ACHN (cell line): ENCODE measurements around the gene DPEP1.
A peak's percentile ranks its signal among the peaks of the same experiment; 100 is the strongest.
"Not testable (repeated sequence)": the region's sequence is repeated elsewhere in the genome, so short reads cannot be mapped to it uniquely, and the experiment has no call there.

Source experiments
- DNase-seq: peaks from one replicate; pipeline ENCODE4 v3.0.0-alpha.2; 2015
- in situ Hi-C: cut with HindIII; loops from 2 replicates; pipeline ENCODE4 v1.10.0; 2017; ENCODE audit warnings: low sequenced_read_pairs, low pct_ligation_motif_present, low pct_unique_long_range_greater_than_20kb

Gene DPEP1

DNA sequence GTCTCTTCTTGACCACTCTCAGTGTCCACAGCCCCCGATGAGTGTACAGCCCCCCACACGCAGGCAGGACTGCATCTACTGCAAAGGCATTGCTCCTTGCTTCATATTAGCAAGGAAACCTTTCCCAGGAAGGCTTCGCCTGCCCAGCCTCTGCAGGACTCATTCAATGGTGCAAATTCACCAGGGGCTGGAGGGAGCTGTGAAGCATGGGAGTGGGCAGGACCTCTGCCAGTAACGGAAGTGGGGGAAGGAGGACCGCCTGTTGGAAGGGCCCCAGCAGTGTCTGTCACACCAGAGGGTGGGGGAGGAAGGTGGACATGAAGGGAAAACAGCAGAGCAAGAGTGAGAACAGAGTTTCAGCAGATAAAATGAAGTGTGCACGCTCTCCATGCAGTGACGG, 46.7 kb downstream of the DPEP1 start:
- in situ Hi-C loops: no loop called here
- no peak for DNase-seq

GRCh38 chr16:89661215-89661614, 47.8 kb downstream of the DPEP1 start:
- DNase-seq: no peak
- in situ Hi-C loops: no loop called here

- in situ Hi-C loops, DNase-seq: not testable (repeated sequence)
Measured at GRCh38 chr16:89664238-89664637, 50.8 kb downstream of the DPEP1 start.

DNA sequence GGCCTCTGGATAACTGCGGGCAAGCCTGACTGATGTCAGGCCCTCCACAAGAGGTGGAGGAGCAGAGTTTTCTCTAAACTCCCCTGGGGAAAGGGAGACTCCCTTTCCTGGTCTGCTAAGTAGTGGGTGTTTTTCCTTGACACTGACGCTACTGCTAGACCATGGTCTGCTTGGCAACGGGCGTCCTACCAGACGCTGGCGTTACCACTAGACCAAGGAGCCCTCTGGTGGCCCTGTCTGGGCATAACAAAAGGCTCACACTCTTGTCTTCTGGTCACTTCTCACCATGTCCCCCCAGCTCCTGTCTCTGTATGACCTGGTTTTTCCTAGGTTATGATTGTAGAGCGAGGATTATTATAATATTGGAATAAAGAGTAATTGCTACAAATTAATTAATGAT, 53.6 kb downstream of the DPEP1 start:
- DNase-seq: peak; percentile 64
- in situ Hi-C loops: not testable (repeated sequence)

- DNase-seq: peak; percentile 32
- in situ Hi-C loops: no loop called here
Measured at GRCh38 chr16:89667633-89668032, 54.2 kb downstream of the DPEP1 start.

DNA sequence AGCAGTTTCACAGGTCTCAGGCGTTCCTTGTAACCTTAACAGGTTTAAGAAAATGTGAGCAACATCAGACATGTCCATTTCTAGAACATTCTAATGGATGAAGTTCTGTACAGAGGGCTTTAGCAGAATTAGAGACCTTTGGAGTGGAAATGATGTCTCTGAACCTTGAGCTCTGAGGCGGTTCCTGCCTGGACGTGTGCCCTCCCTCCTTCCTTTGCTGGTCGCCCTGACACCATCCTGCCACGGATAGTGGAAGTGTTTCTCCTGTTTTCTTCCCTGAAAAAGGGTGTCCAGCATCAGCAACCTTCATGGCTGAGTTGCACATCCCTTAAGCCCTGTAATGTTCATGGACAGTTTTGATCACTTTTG, 55.3 kb downstream of the DPEP1 start:
- in situ Hi-C loops: no loop called here
- no peak for DNase-seq

DNA sequence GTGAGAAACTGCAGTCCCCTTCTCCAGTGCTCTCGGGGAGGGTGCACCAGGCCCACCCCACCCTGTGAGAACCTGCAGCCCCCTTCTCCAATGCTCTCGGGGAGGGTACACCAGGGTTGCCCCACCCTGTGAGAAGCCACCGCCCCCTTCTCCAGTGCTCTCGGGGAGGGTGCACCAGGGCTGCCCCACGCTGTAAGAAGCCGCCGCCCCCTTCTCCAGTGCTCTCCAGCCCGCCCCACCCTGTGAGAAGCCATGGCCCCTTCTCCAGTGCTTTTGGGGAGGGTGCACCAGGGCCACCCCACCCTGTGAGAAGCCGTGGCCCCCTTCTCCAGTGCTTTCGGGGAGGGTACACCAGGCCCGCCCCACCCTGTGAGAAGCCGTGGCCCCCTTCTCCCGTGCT, 56.3 kb downstream of the DPEP1 start:
- DNase-seq: no peak
- in situ Hi-C loops: no loop called here

- peak; percentile 25 for DNase-seq
- in situ Hi-C loops: no loop called here
Measured at GRCh38 chr16:89670496-89671431, 57.3 kb downstream of the DPEP1 start.

GRCh38 chr16:89671565-89671964, 58.1 kb downstream of the DPEP1 start:
- in situ Hi-C loops, DNase-seq: not testable (repeated sequence)

DNA sequence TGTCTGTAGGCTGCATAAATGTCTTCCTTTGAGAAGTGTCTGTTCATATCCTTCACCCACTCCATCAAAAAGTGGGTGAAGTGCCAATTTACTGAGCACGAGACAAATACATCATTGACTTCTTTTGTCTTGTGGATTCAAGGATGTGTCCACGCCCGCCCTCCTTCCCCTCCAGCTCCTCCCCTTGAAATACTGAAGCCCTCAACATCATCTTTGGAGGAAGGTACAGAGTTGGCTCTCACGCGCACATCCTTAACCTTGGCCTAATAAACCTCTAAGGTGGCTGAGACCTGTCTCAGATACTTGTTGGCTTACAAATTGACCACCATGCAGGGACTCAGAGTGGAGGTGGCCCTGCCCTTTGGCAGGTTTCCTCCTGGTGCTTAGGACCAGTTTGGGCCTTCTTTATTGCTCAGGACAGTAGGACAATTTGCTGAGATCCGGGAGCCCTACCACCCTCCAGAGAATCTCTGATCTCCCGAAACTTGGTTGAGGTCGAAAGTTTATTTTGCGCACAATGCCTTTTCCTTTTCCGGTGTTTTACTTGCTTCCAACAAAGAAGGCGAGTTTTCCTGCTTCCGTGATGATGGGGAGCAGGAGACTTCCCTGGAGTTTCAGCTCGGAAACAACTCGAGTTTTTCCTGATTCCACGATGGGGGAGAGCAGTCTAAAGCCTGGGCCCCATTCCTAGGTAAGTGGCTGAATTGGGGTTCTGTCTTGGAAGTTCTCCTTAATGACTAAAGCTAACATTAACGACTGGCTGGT, 58.9 kb downstream of the DPEP1 start:
- DNase-seq: no peak
- in situ Hi-C loops: no loop called here

DNA sequence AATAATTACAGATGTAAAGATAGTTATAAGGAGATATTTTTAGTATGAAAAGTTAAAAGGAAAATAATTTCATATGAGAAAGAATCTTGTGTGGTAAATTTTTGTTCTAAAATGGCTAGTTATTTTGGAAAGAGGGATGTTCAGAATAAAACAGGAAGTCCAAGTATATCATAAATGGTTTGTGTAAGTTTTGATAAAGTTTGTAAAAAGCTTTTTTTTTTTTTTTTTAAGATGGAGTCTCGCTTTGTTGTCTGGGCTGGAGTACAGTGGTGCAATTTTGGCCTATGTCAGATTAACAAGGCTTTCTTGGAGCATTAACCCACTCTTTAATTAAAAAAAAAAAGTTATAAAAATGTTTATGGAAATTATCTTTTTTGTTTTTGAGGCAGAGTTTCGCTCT, 64.8 kb downstream of the DPEP1 start:
- in situ Hi-C loops: no loop called here
- DNase-seq: peak; percentile 34

DNA sequence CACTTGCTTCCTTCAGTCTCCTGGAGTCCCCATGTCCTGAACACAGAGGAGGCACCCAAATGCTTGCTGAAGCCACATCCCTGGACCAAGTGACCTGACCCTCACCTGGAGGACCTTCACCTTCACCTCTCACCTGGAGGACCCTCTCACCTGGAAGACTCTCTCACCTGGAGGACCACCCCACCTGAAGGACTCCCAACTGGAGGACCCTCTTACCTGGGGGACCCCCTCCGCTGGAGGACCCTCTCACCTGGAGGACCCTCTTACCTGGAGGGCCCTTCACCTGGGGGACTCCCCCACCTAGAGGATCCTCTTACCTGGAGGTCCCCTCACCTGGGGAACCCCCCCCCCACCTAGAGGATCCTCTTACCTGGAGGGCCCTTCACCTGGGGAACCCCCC, 72.5 kb downstream of the DPEP1 start:
- in situ Hi-C loops: no loop called here
- no peak for DNase-seq

- in situ Hi-C loops: no loop called here
- peak; percentile 95 for DNase-seq
Measured at GRCh38 chr16:89686520-89687091, 73.2 kb downstream of the DPEP1 start, which contains the start of gene CDK10. TSS of gene CDK10 (plus strand) at chr16:89686689. CDS start at chr16:89686711, 22 bp downstream.

- DNase-seq: peak; percentile 98
- in situ Hi-C loops: no loop called here
Measured at GRCh38 chr16:89687092-89687940, 73.9 kb downstream of the DPEP1 start.
